22Rv1 (cell line): ENCODE measurements around the gene TCF23.
A peak's percentile ranks its signal among the peaks of the same experiment; 100 is the strongest.

ENCODE experiments used
- H3K27ac ChIP-seq: fragments of 450-650 bp; 2 replicates; pipeline ENCODE4 v1.5.1; 2017
- ZFX ChIP-seq: fragments of 450-650 bp; IDR thresholded peaks from 2 replicates; pipeline ENCODE4 v1.6.1; 2017; ENCODE audit warnings: antibody characterized with exemption, borderline replicate concordance
- TF ChIP-seq, protein P1 (sequence below): fragments of 450-650 bp; IDR thresholded peaks from 2 replicates; pipeline ENCODE4 v1.5.1; 2017; ENCODE audit warnings: mild to moderate bottlenecking

The TCF23 gene

DNA sequence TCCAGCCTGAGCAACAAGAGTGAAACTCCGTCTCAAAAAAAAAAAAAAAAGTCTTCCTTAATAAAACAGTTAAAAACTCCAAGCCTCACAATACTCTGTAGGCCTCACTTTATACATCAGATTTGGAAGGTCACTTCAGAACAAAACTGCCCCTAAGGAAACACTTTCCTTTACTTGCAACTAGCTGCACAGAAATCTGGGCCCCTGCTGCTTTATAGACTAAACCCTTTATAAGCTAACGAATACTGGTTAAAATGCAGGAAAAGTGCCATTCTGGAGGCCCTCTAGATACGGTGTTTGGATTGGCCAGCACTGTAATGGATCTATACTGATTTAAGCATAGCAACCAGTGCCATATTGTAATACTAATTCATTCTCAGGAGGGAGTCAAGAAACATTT, 23.7 kb upstream of the TCF23 start:
- TF ChIP-seq ZFX, result no peak
- TF ChIP-seq, protein P1, sequence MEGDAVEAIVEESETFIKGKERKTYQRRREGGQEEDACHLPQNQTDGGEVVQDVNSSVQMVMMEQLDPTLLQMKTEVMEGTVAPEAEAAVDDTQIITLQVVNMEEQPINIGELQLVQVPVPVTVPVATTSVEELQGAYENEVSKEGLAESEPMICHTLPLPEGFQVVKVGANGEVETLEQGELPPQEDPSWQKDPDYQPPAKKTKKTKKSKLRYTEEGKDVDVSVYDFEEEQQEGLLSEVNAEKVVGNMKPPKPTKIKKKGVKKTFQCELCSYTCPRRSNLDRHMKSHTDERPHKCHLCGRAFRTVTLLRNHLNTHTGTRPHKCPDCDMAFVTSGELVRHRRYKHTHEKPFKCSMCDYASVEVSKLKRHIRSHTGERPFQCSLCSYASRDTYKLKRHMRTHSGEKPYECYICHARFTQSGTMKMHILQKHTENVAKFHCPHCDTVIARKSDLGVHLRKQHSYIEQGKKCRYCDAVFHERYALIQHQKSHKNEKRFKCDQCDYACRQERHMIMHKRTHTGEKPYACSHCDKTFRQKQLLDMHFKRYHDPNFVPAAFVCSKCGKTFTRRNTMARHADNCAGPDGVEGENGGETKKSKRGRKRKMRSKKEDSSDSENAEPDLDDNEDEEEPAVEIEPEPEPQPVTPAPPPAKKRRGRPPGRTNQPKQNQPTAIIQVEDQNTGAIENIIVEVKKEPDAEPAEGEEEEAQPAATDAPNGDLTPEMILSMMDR, result no peak
- H3K27ac ChIP-seq, result no peak overlapping the region

DNA sequence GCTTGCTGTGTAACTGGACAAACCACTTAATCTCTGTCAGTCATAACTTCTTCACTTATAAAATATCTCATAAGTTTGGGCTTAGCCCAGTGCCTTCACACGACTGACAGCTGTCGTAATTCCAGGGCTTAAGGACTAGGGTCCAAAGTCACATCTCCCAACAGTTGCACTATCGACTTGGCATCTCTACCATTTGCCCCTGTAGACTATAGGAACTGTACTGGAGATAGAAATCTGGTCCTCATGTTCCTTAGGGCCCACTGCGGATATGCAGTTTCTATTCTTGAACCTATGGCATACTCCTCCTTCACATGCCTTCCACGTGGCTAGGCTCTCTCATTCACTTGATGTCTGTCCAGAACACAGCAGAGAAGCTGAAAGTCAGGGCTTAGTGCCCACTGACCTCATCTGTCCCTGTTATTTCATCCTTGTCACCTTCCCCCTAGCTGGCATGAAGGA, 22.5 kb upstream of the TCF23 start:
- TF ChIP-seq, protein P1, result no peak
- no peak for TF ChIP-seq ZFX
- no peak overlapping the region for H3K27ac ChIP-seq

DNA sequence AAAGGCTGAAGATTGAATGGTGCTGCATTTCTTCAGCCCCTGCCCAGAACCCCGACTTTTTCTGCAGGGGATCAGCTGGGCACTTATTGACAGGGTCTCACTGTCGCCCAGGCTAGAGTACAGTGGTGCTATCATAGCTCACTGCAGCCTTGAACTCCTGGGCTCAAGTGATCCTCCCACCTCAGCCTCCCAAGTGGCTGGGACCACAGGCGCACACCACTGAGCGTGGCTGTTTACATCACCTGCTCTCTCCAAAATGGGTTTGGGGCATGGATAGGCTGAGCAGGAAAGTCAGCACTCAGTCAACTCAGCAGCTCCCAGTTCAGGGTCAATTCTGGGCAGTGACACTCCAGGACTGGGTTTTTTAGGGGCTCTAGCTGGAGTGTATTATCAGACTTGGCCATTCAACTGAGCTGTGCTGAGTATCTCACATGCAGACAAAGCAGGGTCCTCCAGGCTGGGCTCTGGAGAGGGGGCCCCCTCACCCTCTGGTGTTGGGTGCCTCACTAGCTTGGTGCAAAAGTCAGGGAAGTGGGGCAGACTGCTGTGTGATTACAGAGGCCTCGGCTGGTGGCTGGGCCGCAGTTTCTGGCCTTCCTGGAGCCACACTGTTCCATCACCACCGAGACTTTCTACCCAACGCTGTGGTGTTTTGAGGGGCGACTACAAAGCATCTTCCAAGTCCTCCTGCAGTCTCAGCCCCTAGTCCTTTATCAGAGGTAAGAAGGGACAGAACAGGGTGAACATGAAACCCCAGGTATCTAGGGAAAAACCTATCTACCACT, 20.7 kb upstream of the TCF23 start:
- no peak overlapping the region for H3K27ac ChIP-seq
- TF ChIP-seq ZFX, result no peak
- TF ChIP-seq, protein P1, result no peak

DNA sequence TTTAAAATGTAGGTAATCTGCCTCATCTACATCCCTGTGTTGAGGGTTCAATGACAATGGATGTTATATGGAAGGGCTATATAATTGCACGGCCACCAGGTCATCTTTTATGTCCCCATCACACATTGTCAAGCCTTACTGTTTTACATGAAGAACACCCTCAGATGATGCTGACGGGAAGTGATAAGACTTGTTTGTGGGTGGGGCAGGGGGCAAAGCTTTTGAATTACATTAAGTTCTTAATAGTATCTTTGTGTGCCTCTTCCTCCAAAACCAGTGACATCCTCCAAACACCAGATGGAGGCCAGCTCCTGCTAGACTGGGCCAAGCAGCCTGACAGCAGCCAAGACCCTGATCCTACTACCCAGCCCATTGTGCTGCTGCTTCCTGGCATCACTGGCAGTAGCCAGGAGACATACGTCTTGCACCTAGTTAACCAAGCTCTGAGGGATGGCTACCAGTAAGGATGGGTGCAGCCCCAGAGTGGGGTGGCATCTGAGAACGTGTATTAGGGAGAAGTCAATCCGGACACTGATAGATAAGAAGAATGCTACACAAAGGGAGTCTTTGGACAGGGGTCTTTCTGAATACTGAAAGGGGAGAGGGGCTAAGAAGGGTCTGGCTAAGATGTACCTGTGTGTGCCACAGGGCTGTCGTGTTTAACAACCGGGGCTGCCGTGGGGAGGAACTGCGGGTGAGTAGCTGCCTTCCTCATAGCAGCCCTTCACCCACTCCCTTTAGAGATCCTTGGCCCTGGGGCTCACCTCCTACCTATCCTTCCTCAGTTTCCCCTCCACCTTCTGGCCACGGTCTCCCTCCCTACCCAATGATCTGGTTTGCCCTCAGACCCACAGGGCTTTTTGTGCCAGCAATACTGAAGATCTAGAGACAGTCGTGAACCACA, 19.9 kb upstream of the TCF23 start:
- H3K27ac ChIP-seq, result no peak overlapping the region
- TF ChIP-seq ZFX, result no peak

DNA sequence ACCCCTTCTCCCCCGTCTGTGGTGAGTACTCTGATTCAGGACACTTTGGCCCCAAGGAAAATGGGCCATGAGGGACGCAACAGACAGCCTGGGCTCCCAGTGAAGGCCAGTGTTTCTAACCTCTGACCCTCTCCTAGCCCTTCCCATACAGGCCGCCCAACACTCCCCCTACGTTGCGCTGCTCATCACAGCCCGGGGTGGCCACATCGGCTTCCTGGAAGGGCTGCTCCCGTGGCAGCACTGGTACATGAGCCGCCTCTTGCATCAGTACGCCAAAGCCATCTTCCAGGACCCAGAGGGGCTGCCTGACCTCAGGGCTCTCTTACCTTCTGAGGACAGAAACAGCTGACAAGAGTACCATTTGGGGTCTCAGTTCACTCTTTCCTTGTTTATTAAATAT, 18.4 kb upstream of the TCF23 start:
- TF ChIP-seq ZFX, result no peak
- TF ChIP-seq, protein P1, result no peak
- no peak overlapping the region for H3K27ac ChIP-seq

DNA sequence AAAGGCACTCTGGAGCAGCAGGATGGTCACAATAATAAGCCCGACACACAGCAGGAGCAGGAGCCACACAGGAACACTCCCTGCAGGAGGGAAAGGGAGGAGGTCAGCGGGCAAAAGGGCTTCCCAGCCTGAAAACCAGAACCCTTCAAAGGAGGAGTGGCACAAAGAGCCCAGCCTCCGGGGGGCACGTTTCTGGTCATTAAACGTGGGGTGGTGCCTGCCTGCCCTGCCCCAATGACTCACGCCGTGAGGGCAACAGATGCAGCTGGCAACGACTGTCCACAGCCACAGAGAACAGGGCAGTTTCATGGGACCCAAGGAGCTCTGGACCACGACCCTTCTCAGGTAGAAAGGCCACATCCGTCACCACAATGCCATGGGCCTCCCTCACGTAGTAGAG, 17.4 kb upstream of the TCF23 start:
- no peak overlapping the region for H3K27ac ChIP-seq
- no peak for TF ChIP-seq ZFX
- TF ChIP-seq, protein P1, result no peak

DNA sequence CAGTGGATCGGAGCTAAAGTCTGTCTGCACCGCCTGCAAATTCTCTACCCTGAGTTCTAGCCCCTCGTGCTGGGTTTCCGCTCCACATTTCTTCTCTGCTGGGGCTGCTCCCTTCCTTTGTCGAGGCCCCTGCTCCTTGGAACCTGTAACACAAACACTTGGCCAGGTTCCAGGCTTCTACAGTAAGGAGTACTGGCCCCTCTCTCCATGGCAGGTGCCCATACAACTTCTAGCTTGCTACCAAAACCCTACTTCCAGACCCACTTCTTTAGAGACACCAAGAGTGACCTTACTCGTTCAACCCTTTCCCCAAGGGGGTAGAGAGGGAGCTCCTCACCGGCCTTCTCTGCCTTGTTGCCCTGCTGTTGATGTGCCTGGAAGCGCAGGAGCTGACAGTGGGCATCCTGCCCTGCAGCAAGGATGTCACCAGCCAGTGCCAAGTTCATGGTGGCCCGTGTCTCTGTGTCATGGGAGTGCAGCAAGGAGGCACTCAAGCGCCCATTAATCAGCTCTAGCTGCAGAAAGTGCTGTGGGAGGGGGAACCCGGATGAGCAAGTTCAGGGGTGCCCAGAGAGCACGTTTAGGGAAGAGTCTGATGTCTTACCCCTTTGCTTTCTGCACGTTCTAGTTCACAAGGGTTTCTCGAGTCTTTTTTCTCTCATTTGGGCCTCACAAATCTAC, 15.5 kb upstream of the TCF23 start:
- TF ChIP-seq, protein P1, result no peak
- TF ChIP-seq ZFX, result no peak
- peak overlapping the region; percentile 69 for H3K27ac ChIP-seq
